Measurements from ENCODE around the gene AKAP8L. TPM values are rescaled to one million over a fixed set of nuclear protein-coding genes. Genes with fewer than 3 reads are reported as not detected.
A peak's percentile ranks its signal among the peaks of the same experiment; 100 is the strongest.

AKAP8L gene, protein sequence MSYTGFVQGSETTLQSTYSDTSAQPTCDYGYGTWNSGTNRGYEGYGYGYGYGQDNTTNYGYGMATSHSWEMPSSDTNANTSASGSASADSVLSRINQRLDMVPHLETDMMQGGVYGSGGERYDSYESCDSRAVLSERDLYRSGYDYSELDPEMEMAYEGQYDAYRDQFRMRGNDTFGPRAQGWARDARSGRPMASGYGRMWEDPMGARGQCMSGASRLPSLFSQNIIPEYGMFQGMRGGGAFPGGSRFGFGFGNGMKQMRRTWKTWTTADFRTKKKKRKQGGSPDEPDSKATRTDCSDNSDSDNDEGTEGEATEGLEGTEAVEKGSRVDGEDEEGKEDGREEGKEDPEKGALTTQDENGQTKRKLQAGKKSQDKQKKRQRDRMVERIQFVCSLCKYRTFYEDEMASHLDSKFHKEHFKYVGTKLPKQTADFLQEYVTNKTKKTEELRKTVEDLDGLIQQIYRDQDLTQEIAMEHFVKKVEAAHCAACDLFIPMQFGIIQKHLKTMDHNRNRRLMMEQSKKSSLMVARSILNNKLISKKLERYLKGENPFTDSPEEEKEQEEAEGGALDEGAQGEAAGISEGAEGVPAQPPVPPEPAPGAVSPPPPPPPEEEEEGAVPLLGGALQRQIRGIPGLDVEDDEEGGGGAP
- 37.4 and 38.3 TPM in 2 replicates for total RNA-seq (2014; rRNA removed; shearing (Covaris generic))
- polyA plus RNA-seq (2016; fragmentation: Nextera tagmentation; extraction: Ambion mirVana) = 21.5 and 21.9 TPM in 2 replicates

DNA sequence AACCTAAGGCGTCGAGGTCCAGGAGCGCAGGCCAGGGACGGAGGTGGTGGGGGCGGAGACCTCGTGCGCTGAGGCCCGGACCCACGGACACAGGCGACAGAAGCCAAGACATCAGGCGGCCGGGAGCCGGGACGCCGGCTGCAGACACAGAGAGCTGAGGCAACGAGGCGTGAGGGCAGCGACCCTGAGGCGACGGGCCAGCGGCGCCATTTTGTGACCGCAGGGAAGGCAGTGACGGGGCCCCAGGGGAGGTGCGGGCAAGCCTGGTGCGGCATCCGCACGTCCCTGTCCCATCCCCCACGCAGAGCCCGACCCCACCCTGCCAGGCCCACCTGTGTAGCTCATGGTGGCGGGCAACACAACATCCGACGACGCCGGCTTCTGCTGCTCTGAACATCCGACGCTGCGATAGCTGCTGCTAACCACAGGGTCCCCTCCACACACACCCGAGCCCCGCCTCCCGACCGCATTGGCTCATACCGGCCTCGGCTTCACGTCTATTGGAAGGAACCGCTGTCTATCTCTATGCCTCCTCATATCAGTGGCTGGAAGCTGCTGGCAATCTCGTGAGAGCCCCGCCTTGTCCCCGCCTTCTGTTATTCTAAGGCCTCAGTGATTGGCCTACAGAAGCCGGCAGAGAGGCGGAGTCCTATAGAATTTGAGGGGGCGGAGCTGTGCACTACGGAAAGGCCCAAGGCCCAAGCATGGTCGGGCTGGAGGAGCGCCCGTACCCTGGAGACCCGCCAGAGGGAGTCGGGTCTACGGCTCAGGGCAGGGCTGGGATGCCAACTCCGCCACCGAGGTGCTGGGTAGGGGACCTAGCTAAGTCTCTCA is at the start of gene AKAP8L:
AKAP8L (minus strand) TSS at position 410 of the 834 bp plus-strand sequence; CDS start at position 345, 65 bp downstream.
- no peaks in the 10 kb centered on the region for H3K9me2 ChIP-seq (ENCODE audit: insufficient read depth)
- 1 to 2% methylated on average over 40 to 59 of the region's 61 CpGs for WGBS, 2 experiments (ENCODE audit: low coverage in 1 of 2, low lambda C conversion rate in 2 of 2, missing lambda C conversion rate in 2 of 2)
- H4K20me1 ChIP-seq (ENCODE audit: insufficient read depth) = 0 out of 2 replicates have a peak, but pooled peaks cover 3% of the 10 kb centered on the region
- no peaks in the 10 kb centered on the region for H3K27me3 ChIP-seq (replicated peaks; ENCODE audit: insufficient read depth)
- TF ChIP-seq EZH2 (IDR thresholded peaks at IDR 0.05; ENCODE audit: insufficient read depth, poor library complexity, severe bottlenecking) (no peak), EZH2phosphoT487 (IDR thresholded peaks at IDR 0.05; ENCODE audit: insufficient read depth, low read depth) (no peak)
- no peaks in the 10 kb centered on the region for H3K9me3 ChIP-seq (ENCODE audit: low read depth)
- peak within 1 kb of the TSS; percentile 94 for H3K9ac ChIP-seq
- H3F3A ChIP-seq (ENCODE audit: insufficient read depth) = peaks cover 21% of the 10 kb centered on the region
- H3K4me1 ChIP-seq (ENCODE audit: insufficient read depth) = peaks cover 20% of the 10 kb centered on the region
- H3K36me3 ChIP-seq (ENCODE audit: low read depth) = peaks cover 13% of the 10 kb centered on the region
- peak within 1 kb of the TSS; percentile 99 for H3K4me2 ChIP-seq (ENCODE audit: unreplicated experiment)
- DNase-seq = peak; percentile 100
- peak within 1 kb of the TSS; percentile 98 for H3K4me3 ChIP-seq
- peaks cover 49% of the 10 kb centered on the region for H3K79me2 ChIP-seq (ENCODE audit: insufficient read depth)
- peak within 1 kb of the TSS; percentile 78 for H2AFZ ChIP-seq
- in situ Hi-C loops (cut with MboI) = no loop called here
- peak within 1 kb of the TSS; percentile 85 for H3K27ac ChIP-seq

DNA sequence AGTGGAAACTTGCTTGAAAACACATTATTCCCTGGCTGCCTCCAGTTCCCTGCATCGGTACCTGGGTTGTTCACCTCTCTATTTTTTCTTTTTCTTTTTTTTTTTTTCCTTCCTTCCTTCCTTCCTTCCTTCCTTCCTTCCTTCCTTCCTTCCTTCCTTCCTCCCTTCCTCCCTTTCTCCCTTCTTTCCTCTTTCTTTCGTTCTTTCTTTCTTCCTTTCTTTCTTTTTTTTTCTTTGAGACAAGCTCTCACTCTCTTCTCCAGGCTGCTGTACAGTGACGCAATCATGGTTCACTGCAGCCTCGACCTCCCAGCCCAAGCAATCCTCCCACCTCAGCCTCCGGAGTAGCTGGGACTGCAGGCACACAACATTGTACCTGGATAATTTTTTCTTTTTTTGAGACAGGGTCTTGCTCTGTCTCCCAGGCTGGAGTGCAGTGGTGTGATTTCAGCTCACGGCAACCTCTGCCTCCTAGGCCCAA is 49.0 kb upstream of the AKAP8L start:
- no peak for DNase-seq
- in situ Hi-C loops (cut with MboI) = no loop called here
- H3F3A ChIP-seq (ENCODE audit: insufficient read depth) = no peaks in the 10 kb centered on the region
- H3K27me3 ChIP-seq (replicated peaks; ENCODE audit: insufficient read depth) = peaks cover 7% of the 10 kb centered on the region
- no peak overlapping the region for H3K27ac ChIP-seq
- no peaks in the 10 kb centered on the region for H3K36me3 ChIP-seq (ENCODE audit: low read depth)
- TF ChIP-seq EZH2 (IDR thresholded peaks at IDR 0.05; ENCODE audit: insufficient read depth, poor library complexity, severe bottlenecking) (no peak), EZH2phosphoT487 (IDR thresholded peaks at IDR 0.05; ENCODE audit: insufficient read depth, low read depth) (no peak)
- H2AFZ ChIP-seq = no peak overlapping the region
- H3K9me3 ChIP-seq (ENCODE audit: low read depth) = no peaks in the 10 kb centered on the region
- H4K20me1 ChIP-seq (ENCODE audit: insufficient read depth) = no peaks in the 10 kb centered on the region
- H3K79me2 ChIP-seq (ENCODE audit: insufficient read depth) = no peaks in the 10 kb centered on the region
- H3K4me1 ChIP-seq (ENCODE audit: insufficient read depth) = no peaks in the 10 kb centered on the region
- WGBS, 2 experiments (ENCODE audit: low coverage in 1 of 2, low lambda C conversion rate in 2 of 2, missing lambda C conversion rate in 2 of 2) = 76 to 83% methylated on average over 6 of the region's 6 CpGs
- no peak overlapping the region for H3K4me3 ChIP-seq
- no peak overlapping the region for H3K4me2 ChIP-seq (ENCODE audit: unreplicated experiment)
- no peak overlapping the region for H3K9ac ChIP-seq
- no peaks in the 10 kb centered on the region for H3K9me2 ChIP-seq (ENCODE audit: insufficient read depth)

DNA sequence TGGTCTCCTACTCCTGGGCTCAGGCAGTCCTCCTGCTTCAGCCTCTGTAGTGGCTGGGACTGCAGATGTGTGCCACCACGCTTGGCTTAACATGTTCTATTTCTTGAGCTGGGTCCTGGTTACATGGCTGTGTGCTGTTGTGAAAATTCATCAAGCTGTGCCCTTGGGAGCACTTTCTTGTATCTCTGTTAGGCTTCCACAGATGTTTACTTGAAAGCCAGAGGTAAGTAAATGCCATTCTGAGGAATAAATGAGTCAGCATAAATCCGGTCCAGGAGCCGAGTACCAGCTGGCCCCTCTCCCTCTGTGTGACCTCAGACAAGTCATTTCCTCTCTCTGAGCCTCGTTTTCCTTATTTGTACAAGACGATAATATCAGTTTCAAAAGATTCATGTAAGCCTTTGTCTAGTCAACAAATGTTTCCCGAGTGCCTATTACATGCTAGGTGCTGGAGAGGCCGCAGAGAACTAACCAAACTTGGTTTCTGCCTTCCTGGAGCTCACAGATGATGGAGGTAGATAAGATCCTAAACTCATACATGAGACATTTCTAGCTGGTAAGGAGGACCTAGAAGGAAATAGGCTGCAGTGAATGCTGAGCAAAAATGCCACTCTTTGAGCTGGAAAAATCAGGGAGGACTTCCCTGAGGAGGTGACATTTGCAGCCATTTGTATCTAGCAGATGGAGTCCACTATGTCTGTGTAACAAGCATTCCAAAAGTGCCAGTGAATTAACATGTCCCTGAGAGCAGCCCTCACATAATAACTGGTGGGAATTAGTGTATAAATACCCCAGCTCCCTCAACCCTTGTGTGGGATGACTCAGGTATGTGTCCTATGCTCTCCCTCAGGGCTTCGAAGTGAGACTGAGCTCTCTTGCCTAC is 48.3 kb upstream of the AKAP8L start:
- in situ Hi-C loops (cut with MboI) = no loop called here

More for the DNA sequence above, 48.3 kb upstream of the AKAP8L start:
- no peaks in the 10 kb centered on the region for H4K20me1 ChIP-seq (ENCODE audit: insufficient read depth)
- H3K4me2 ChIP-seq (ENCODE audit: unreplicated experiment) = no peak overlapping the region
- H3K27me3 ChIP-seq (replicated peaks; ENCODE audit: insufficient read depth) = peaks cover 7% of the 10 kb centered on the region
- no peaks in the 10 kb centered on the region for H3K9me3 ChIP-seq (ENCODE audit: low read depth)
- H3K27ac ChIP-seq = no peak overlapping the region
- H3K9ac ChIP-seq = no peak overlapping the region
- H3K4me3 ChIP-seq = no peak overlapping the region
- 38 to 39% methylated on average over 8 of the region's 8 CpGs for WGBS, 2 experiments (ENCODE audit: low coverage in 1 of 2, low lambda C conversion rate in 2 of 2, missing lambda C conversion rate in 2 of 2)
- DNase-seq = peak; percentile 33
- H3K79me2 ChIP-seq (ENCODE audit: insufficient read depth) = no peaks in the 10 kb centered on the region
- no peak overlapping the region for H2AFZ ChIP-seq
- H3F3A ChIP-seq (ENCODE audit: insufficient read depth) = no peaks in the 10 kb centered on the region
- TF ChIP-seq EZH2 (IDR thresholded peaks at IDR 0.05; ENCODE audit: insufficient read depth, poor library complexity, severe bottlenecking) = no peak
- no peak for TF ChIP-seq EZH2phosphoT487 (IDR thresholded peaks at IDR 0.05; ENCODE audit: insufficient read depth, low read depth)
- no peaks in the 10 kb centered on the region for H3K36me3 ChIP-seq (ENCODE audit: low read depth)
- H3K4me1 ChIP-seq (ENCODE audit: insufficient read depth) = no peaks in the 10 kb centered on the region
- H3K9me2 ChIP-seq (ENCODE audit: insufficient read depth) = no peaks in the 10 kb centered on the region
